NCI-H2107 (cell line): ENCODE measurements around the gene GRIN2A.
"Not testable (repeated sequence)": the region's sequence is repeated elsewhere in the genome, so short reads cannot be mapped to it uniquely, and the experiment has no call there.

Source experiments
- DNase-seq: peaks from one replicate; lab custom pipeline; 2025; lab: John Stamatoyannopoulos, UW

GRIN2A gene

GRCh38 chr16:9911989-9912388, 270.2 kb downstream of the GRIN2A start:
- DNase-seq, result no peak

- no peak for DNase-seq
Measured at GRCh38 chr16:9911231-9911630, 271.0 kb downstream of the GRIN2A start.

GRCh38 chr16:9909072-9909825, 273.0 kb downstream of the GRIN2A start:
- DNase-seq, result no peak

- DNase-seq, result no peak
Measured at GRCh38 chr16:9908613-9909012, 273.6 kb downstream of the GRIN2A start.

- DNase-seq, result no peak
Measured at GRCh38 chr16:9907752-9908151, 274.5 kb downstream of the GRIN2A start.

GRCh38 chr16:9906218-9906617, 276.0 kb downstream of the GRIN2A start:
- no peak for DNase-seq

GRCh38 chr16:9904526-9904925, 277.7 kb downstream of the GRIN2A start:
- DNase-seq, result no peak

GRCh38 chr16:9900576-9900975, 281.7 kb downstream of the GRIN2A start:
- no peak for DNase-seq

- DNase-seq, result no peak
Measured at GRCh38 chr16:9898555-9898954, 283.7 kb downstream of the GRIN2A start.

- DNase-seq, result no peak
Measured at GRCh38 chr16:9898124-9898523, 284.1 kb downstream of the GRIN2A start.

- no peak for DNase-seq
Measured at GRCh38 chr16:9895817-9896216, 286.4 kb downstream of the GRIN2A start.

GRCh38 chr16:9885876-9886275, 296.4 kb downstream of the GRIN2A start:
- no peak for DNase-seq

- DNase-seq, result no peak
Measured at GRCh38 chr16:9885467-9885866, 296.8 kb downstream of the GRIN2A start.

GRCh38 chr16:9875981-9876380, 306.2 kb downstream of the GRIN2A start:
- DNase-seq, result not testable (repeated sequence)

- DNase-seq, result no peak
Measured at GRCh38 chr16:9874219-9874618, 308.0 kb downstream of the GRIN2A start.

- DNase-seq, result no peak
Measured at GRCh38 chr16:9870962-9871361, 311.3 kb downstream of the GRIN2A start.

GRCh38 chr16:9869776-9870175, 312.5 kb downstream of the GRIN2A start:
- no peak for DNase-seq

GRCh38 chr16:9868606-9869149, 313.6 kb downstream of the GRIN2A start:
- no peak for DNase-seq

- no peak for DNase-seq
Measured at GRCh38 chr16:9867176-9867575, 315.1 kb downstream of the GRIN2A start.

GRCh38 chr16:9864461-9864860, 317.8 kb downstream of the GRIN2A start:
- no peak for DNase-seq

- no peak for DNase-seq
Measured at GRCh38 chr16:9862327-9862726, 319.9 kb downstream of the GRIN2A start.

- no peak for DNase-seq
Measured at GRCh38 chr16:9860876-9861275, 321.4 kb downstream of the GRIN2A start.

- no peak for DNase-seq
Measured at GRCh38 chr16:9859701-9860327, 322.4 kb downstream of the GRIN2A start.
